Measurements from ENCODE around the gene TP53TG5. TPM values are rescaled to one million over a fixed set of nuclear protein-coding genes. Genes with fewer than 3 reads are reported as not detected.

TP53TG5 gene
- total RNA-seq, 1 donor from 2014 or later: 0.80 TPM

GRCh38 chr20:45367126-45367525 lies 11.0 kb downstream of the TP53TG5 start:
- Histone ChIP-seq H3K36me3 (peaks cover 38% of the 10 kb centered on the region), H3K27me3 (ENCODE audit: low read depth) (no peaks in the 10 kb centered on the region), H3K27ac (replicated peaks) (no peak overlapping the region), H3K4me3 (no peak overlapping the region), H3K4me1 (peaks cover 34% of the 10 kb centered on the region), H3K9me3 (replicated peaks) (no peaks in the 10 kb centered on the region)
- TF ChIP-seq CTCF (IDR thresholded peaks at IDR 0.05; ENCODE audit: borderline replicate concordance): no peak
- DNase-seq: no peak
- intact Hi-C loops (cut with micrococcal nuclease): no loop called here

- no peak overlapping the region for H3K4me3 ChIP-seq
- no peaks in the 10 kb centered on the region for H3K9me3 ChIP-seq (replicated peaks)
- TF ChIP-seq CTCF (IDR thresholded peaks at IDR 0.05; ENCODE audit: borderline replicate concordance): no peak
- H3K4me1 ChIP-seq: peaks cover 35% of the 10 kb centered on the region
- intact Hi-C loops (cut with micrococcal nuclease): no loop called here
- H3K27ac ChIP-seq (replicated peaks): no peak overlapping the region
- no peaks in the 10 kb centered on the region for H3K27me3 ChIP-seq (ENCODE audit: low read depth)
- H3K36me3 ChIP-seq: peaks cover 38% of the 10 kb centered on the region
- no peak for DNase-seq
These were observed 11.5 kb downstream of the TP53TG5 start for GRCh38 chr20:45366631-45367030.

- no peaks in the 10 kb centered on the region for H3K27me3 ChIP-seq (ENCODE audit: low read depth)
- no peak for TF ChIP-seq CTCF (IDR thresholded peaks at IDR 0.05; ENCODE audit: borderline replicate concordance)
- intact Hi-C loops (cut with micrococcal nuclease): no loop called here
- H3K27ac ChIP-seq (replicated peaks): no peak overlapping the region
- H3K4me1 ChIP-seq: peaks cover 35% of the 10 kb centered on the region
- H3K4me3 ChIP-seq: no peak overlapping the region
- H3K9me3 ChIP-seq (replicated peaks): no peaks in the 10 kb centered on the region
- H3K36me3 ChIP-seq: peaks cover 38% of the 10 kb centered on the region
- no peak for DNase-seq
These were observed 11.9 kb downstream of the TP53TG5 start for GRCh38 chr20:45366192-45366591.

- intact Hi-C loops (cut with micrococcal nuclease): no loop called here
- Histone ChIP-seq H3K27me3 (ENCODE audit: low read depth) (no peaks in the 10 kb centered on the region), H3K4me3 (no peak overlapping the region), H3K36me3 (peaks cover 38% of the 10 kb centered on the region), H3K27ac (replicated peaks) (no peak overlapping the region), H3K9me3 (replicated peaks) (no peaks in the 10 kb centered on the region), H3K4me1 (peaks cover 35% of the 10 kb centered on the region)
- no peak for DNase-seq
- no peak for TF ChIP-seq CTCF (IDR thresholded peaks at IDR 0.05; ENCODE audit: borderline replicate concordance)
These were observed 12.6 kb downstream of the TP53TG5 start for GRCh38 chr20:45365444-45365970.

GRCh38 chr20:45363611-45364492 lies 14.3 kb downstream of the TP53TG5 start:
- Histone ChIP-seq H3K27ac (replicated peaks) (peak overlapping the region; percentile 95), H3K4me1 (peaks cover 49% of the 10 kb centered on the region), H3K4me3 (peak overlapping the region; percentile 79), H3K9me3 (replicated peaks) (no peaks in the 10 kb centered on the region), H3K27me3 (ENCODE audit: low read depth) (no peaks in the 10 kb centered on the region), H3K36me3 (peaks cover 38% of the 10 kb centered on the region)
- DNase-seq: no peak
- no peak for TF ChIP-seq CTCF (IDR thresholded peaks at IDR 0.05; ENCODE audit: borderline replicate concordance)
- intact Hi-C loops (cut with micrococcal nuclease): no loop called here

Measured in left ventricle myocardium inferior (tissue), 1 donor.